ENCODE measurements around the gene FKBP2.
"Not testable (repeated sequence)": the region's sequence is repeated elsewhere in the genome, so short reads cannot be mapped to it uniquely, and the experiment has no call there.

The FKBP2 gene

DNA sequence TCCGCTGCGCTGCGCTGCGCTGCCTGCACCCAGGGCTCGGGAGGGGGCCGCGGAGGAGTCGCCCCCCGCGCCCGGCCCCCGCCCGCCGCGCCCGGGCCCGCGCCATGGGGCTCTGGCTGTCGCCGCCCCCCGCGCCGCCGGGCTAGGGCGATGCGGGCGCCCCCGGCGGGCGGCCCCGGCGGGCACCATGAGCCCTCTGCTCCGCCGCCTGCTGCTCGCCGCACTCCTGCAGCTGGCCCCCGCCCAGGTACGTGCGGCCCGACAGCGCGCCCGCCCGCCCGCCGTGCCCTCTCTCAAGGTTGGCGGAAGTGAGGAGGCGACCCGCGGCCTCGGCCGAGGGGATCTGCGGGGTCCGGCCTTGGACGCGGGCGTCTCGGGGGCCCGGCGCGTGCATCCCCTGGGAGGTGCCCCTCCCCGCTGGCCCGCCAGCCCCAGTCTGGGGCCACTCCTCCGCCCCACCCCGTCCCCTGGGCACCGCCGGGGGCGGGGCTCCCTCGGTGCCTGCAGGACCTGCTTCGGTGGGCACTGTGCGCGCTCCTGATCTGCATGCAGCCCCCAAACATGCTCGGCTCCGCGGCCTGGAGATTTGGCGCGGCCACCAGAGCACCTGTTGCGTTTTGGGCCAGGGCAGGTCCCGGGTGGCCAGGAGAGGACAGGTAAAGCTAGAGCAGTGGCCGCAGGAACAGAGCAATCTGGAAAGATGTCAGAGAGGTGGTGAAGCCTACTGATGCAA is 6.1 kb upstream of the FKBP2 start:
- DNase-seq: peak; percentile 68

DNA sequence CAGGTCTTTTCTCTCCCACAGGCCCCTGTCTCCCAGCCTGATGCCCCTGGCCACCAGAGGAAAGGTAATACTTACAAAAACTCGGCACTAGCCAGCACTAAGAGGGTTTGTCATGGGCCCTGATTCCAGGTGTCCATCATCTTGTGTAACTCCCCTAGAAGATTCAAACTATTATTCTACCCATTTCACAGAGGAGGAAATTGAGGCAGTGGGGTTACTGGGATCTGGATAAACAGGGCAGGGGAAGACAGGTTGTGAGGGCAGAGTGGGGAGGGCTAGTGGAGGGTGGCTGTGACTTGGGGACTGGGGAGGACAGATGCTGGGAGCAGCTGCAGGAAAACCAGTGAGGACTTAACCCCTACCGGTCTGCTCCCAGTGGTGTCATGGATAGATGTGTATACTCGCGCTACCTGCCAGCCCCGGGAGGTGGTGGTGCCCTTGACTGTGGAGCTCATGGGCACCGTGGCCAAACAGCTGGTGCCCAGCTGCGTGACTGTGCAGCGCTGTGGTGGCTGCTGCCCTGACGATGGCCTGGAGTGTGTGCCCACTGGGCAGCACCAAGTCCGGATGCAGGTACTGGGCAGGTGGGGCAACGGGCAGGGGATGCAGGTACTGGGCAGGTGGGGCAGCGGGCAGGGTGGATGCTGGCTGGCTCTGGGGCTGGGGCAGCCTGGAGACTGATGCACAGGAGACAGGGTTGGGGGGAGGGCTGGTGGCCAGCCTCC is 5.3 kb upstream of the FKBP2 start:
- no peak for DNase-seq

DNA sequence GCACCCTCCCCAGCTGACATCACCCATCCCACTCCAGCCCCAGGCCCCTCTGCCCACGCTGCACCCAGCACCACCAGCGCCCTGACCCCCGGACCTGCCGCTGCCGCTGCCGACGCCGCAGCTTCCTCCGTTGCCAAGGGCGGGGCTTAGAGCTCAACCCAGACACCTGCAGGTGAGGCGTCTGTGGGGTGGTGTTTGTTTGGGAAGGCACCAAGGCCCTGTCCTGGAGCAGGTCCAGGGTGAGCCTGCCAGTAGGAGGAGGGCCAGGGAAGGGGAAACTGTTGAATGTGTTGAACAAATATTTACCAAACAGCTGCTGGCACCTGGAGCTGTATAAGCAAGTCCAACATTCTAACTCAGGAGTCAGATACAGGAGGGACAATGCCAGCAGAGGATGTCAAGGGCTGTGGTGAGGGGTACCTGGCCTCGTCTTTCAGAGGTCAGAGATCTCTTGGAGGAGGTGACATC is 3.4 kb upstream of the FKBP2 start:
- no peak for DNase-seq

DNA sequence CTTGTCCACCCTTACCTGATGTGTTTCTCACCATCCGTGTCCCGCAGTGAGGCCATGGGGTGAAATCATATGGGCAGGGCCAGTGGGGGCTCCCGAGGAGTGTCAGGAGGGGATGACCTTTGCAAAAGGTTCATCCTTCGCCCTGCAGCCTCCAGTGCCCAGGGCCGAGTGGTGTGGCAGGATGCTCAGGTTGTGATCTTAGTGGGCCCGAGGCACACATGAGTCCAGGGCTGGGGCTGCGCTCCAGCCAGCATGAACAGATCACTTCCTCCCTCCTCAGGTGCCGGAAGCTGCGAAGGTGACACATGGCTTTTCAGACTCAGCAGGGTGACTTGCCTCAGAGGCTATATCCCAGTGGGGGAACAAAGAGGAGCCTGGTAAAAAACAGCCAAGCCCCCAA is 2.8 kb upstream of the FKBP2 start:
- DNase-seq: no peak

DNA sequence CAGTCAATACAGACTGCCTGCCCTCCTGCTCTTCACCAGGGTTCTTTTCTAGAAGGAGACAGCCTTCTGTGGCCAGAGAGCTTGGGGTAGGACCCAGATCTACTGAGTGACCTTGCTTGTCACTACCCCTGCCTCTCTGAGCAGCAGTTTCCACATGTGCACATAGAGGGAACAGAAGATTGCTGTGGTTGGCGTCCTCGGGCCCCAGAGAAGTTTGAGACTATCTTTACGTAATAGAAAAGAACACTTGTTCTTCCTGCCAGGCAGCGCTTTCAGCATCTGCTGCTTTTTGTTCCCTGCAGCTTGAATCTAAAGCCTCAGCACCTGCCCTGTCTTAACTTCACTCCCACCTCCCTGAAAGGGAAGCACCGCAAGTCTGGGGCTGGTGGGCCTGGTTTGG is 1.9 kb upstream of the FKBP2 start:
- DNase-seq: no peak

DNA sequence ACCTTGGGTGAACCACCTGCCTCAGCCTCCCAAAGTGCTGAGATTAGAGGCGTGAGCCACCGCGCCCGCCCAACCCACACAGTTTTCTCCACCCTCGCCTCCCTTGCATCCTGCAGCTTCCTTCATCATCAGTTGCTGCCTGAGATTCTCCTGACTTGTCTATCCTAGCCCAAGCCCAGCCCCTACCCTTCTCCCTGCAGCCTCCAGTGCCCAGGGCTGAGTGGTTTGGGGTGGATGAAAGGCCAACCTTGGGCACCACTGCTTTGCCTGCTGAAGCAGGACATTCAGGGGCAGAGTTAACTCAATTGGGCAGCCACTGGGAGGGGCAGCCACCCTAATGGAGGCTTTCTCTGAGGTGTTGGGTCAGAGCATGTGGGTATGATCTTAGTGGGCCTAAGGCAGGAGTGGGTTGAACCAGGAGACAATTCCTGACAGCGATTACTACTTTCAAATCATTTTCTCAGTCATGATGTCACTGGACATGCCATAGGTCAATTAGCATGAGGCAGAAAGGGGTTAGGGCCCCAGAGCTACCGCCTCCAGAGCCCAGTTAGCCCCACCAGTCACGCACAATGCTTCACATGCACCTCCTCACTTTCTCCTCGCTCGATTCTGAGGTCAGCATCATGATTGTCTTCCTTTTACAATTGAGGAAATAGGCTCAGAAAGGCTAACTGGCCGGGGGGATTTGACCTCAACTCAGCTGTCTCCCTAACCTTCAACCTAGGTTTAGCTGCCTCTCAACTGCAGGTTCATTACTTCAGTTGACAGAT is 1.0 kb upstream of the FKBP2 start:
- DNase-seq: no peak

DNA sequence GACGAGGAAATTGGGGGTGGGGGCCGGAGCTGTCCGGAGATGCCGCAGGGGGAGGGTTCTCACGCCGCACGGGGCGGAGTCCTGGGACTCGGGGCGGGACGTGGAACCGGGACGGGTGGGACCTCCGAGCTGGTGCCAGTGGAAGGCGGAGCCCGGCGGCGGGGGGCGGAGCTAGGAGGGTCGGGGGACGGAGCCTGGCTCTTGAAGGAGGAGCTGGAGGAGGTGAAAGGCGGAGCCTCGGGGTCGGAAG is 271 bp downstream of the FKBP2 start:
- DNase-seq: peak; percentile 100

DNA sequence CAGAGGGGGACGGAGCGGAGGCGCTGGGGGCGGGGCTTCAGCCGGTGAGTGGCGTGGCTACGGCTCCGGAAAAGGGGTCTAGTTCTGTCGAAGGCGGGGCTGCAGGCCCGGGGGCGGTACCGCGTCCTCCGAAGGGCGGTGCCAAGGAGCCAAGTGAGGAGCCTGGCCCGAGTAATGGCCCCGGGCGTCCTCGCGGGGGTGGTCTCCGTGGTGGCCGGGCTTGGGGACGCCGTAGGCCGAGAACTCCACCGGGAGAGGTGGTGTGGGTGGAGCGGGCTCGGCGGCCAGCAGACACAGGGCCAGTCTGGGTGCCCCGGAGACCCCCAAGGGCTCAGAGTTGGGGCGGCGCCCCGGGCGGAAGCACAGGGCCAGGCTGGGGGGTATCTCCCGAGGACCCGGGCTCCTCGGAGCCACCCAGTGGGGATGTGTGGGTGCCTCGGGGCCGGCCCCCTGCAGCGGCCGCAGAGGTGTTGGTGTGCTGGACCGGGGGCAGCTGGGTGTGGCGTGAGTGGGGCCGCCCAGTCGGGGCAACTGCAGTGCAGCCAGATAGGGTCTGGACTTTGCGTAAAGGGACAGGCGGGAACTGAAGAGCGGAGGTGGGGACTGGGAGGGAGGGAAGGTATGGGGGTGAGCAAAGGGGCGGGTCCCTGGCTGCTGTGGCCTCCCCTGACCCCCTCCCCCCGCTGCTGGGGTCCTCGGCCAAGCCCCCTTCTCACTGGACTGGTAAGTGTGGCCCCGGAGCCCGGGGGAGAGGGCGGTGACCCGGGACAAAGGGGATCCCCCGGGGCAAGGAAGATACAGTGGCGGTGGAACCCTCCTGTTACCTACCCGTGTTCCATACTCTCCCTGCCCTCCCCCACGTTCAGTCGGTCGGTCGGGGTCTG is 838 bp downstream of the FKBP2 start:
- peak; percentile 55 for DNase-seq

DNA sequence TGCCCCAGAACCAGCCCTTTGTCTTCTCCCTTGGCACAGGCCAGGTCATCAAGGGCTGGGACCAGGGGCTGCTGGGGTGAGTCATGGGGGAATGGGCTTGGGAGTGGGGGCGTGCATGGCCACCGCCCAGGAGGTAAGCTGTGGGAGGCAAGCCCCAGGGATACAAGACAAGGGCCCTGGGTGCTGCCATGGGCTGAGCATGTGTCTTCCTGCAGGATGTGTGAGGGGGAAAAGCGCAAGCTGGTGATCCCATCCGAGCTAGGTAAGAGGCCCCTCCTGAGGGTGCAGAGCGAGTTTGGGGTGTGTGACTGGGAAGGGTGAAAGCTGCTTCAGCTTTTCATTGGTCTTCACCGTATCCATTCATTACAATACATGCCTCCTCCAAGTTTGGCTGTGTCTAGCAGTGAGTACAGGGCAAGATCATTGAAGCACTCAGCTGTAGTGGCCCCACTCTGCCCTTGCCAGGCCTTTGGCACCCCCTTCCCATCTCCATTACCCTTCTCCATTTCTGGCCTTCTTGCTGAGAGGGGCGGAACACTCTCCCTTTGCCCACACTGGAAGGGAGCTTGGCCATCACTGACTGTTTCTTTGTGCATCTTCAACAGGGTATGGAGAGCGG is 2.5 kb downstream of the FKBP2 start:
- no peak for DNase-seq

DNA sequence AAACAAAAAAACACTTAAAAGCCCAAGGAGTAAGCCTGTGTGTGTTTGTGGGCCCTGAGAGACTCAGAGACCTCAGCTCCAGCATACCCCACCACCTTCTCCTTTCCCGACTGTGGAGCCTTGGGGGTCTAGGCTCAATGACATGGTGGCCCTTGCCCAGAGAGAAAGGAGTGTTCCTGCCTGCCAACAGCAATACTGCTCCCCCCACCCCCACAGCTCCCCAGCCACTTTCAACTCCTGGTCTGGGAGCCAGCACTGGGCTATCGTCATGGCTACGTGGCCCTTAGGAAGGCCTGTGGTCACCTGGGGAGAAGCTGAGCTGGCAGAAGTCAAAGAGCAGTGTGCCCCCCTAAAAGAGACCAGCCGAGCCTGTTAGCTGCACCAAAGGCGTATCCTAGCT is 3.2 kb downstream of the FKBP2 start:
- no peak for DNase-seq

DNA sequence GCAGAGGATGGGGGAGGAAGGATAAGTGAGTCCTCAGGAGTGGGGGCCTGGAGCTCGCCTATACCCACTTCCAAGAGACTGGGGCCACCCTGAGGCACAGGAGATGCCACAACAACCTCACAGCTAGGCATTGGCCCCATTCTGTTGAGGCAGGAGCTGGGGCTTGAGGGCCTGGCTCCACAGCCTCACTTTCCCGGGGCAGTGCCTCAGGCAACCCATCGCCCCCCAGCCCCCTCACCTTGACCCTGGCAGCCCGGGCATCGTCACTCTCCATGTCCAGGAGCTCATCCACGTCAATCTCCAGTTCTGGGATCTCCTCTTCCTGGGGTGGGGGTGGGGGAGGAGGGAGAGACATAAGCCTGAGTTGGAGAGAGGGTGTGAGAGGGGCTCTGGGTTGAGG is 4.1 kb downstream of the FKBP2 start:
- no peak for DNase-seq

DNA sequence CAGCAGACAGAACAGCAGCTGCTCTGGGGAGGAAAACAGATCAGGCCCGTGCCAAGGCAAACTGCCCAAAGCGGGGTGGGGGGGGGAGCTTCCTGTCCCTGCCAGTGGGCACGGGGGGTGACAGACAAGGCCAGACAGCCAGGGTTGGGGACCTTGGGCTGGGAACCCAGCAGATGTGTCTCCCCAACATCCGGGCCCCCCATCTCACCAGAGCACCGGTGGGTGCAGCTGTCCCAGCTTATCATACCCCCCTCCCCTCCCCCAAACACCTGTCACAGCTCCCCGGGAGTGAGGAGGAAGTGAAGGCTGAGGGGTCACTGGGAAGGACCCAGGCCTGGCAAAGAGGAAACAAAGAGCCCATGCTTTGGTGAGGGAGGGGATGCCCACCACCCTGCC is 4.5 kb downstream of the FKBP2 start:
- DNase-seq: peak; percentile 46

DNA sequence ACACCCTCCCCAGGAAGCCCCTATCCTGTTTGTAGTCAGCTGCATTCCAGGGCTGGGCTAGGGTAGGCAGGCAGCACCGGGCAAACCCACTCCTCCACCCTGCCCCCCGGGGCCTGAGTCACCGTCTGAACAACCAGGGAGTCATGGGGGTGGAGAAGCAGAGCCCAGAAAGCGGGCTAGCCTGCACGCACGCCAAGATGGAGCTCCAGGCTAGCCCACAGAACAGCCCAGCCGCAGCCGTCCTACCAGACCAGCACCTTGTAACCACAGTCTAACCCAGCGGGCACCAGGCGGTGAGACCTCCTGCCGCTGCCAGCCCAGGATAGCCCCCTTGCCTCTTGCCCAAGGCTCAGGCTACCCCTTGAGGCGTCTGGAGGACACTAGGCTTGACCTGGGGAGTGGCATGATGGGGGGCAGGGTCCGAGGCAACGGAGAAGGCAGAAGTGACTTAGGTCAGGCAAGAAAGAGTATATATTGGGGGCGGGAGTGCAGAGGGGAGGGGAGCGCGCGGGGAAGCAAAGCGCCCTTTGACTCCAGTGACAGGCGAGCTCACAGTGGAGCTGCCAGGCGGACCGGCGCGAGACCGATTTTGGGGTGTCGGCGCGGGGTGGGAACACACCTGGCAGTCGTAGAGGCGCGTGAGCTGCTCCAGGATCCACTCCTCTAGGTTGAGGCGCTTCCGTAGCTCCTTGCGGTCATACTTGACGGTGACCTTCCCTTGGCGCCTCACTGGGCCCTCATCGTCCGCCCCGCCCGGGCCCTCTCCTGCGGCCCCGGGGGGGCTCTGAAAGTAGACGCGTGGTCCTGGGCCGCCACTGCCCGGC is 5.1 kb downstream of the FKBP2 start:
- DNase-seq: peak; percentile 85

DNA sequence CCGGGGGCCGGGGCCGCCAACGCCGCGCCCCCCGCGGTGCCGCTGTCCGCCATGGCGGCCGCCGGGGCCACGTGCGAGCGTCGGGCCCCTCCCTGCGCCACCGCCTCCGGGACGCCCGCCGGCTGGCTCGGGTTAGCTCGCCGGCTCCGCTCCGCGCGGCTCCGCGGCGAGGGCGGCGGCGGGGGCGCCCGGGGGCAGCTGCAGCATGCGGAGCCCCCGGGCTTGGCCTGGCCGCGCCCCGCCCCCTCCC is 5.7 kb downstream of the FKBP2 start:
- not testable (repeated sequence) for DNase-seq

DNA sequence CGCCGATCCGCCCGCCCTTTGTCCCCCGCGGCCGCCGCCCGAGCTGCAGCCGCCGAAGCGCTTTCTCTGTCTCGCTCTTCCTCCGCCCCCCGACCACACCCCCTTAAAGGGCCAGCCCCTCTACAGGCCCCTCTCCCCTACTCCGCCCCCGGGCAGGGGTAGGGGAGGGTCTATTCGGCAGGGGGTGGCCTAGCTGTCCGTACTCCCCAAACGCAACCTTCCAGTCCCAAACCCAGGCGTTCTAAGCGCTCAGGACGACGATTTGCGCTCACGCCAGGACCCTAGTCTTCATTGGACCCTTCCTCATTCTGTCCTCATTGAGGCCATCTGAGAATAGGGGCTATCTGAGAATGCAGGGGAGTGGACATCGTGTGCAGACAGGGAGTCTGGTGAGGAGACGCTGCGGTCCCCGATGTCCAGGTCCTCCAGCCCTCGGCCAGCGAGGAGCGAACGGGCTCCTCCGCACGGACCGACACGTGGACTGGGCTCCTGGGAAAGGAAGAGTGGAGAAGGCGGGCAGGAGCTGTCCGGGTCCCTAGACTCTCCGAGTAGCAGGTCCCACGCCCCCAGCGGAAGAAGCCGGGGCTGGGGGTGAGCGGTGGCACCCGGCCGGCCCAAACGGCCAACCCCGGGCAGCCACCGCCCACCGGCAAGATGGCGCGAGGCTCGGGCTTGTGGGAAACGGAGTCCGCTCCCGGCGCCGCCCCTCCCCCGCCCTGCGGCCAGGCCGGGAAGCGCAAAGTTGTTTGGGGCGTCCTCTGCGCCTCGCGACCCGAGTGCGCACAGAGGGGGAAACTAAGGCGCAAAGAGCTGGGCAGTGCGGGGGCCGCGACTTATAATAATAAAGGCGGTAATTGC is 6.2 kb downstream of the FKBP2 start, which contains the start of gene PPP1R14B:
Gene PPP1R14B, minus strand, starts transcription at position 73 of the 858 bp plus-strand sequence. CDS start 270 bp downstream, outside the sequence.
- DNase-seq: peak; percentile 87

DNA sequence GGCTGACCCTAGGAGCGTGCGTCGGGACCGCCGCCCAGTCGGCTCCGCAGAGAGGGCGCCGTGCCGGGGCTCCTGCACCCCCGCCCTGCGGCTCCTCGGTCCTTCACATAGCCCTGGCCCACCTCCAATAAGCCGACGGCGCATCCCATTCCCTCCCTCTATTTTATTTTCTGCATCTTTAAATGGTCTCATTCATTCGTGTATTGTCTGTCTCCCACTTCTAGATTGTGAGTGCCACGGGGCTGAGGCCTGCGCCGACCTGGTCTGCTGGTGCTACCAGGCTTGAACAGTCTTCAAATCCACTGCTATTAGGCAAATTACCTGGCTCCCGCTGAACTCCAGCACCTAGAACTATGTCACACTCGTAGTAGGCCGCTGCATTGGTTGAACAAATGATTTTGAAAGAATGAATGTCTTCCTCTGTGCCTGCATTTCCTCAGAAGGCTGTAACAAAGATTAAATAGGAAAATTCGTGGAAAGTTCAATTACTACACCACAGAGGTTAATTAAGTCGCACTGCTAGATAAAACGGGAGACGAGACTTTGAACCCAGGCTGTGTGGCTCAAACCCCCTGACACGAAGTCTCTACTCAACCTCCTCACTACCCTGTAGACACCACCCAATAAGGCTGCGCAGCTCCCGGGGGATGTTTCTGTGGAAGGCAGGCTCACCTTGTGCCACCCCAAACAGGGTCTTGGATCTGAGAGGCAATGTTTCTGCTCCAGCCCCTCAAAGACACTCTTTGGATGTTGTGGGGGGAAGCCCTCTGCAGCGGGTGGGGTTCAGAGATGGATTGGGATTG is 7.0 kb downstream of the FKBP2 start:
- no peak for DNase-seq

DNA sequence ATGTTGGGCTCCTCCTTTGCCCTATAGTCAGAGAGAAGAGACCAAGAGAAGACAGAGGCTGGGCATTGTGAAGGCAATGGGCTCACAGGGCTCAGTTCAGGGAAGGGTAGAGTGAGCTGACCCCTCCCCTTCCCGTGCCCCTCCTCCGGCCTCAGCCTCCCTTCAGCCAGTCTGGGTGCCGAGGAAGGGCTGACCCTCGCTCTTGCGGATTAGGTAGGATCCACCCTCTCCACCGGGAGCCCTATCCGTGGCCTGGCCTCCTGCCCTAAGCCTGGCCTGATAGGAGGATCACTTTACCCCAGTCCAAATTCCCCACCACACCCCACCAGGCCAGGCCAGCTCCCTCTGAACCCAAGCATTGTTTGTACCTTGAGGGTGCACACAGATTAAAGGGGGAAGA is 7.7 kb downstream of the FKBP2 start:
- DNase-seq: no peak

DNA sequence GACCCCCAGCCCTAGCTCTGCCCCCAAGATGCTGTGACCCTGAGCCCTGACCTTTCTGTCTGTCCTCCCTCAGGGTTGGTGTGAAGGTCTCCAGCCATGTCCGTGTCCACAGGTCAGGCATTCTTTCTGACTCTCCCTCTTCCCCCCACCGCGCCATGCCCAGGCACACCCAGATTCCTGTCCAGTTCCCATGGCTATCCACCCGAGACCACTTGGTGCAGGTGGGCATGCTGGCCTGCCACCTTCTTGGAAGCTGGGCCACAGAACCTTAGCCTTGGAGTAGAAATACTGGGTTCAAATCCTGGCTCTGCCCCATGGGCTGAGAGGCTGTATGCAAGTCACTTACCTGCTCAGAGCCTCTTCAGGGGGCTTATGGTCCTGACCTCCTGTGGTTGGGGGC is 8.1 kb downstream of the FKBP2 start:
- no peak for DNase-seq

DNA sequence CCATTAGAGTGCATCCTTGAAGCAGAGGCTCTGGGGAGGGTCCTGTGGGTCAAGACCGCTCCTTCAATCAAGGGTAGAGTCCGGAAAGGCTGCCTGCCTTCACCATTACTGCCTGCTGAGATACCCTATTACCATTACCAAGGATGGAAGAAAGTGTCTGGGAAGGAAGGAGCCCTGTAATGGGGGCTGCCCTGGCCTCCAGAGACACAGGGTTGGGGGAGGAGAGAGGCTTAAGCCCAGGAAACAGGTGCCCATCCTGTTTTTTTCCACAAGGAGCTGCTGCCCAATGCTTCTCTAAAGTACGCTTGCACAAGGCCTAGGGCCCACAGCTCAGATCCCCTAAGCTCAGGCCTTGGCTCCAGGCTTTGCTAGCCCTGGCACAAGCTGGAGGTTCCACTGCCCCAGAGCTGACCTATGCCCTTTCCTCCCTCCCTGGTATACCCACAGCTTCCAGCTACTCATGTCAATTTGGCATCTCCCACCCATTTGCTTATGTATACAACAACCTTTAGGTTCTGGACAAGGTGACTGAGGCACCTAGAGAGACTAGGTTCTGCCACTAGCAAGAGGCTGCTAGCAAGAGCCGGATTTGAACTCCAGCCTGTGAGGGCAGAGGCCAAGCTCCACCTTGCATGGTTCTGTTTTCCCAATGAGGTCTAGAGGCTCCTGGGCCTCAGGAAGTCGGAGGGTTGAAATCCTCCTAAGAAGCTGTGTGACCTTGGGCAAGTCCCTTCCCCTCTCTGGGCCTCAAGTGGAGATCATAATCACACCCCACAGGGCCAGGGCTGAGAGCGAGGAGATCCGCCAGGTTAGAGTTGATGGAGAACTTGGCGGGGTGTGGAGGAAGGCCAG is 8.9 kb downstream of the FKBP2 start:
- no peak for DNase-seq

Measured in stimulated activated CD8-positive, alpha-beta memory T cell treated with anti-CD3 and anti-CD28 coated beads, Interleukin-4, amount 100 ng/mL, for 48 hours (primary cell).